Natural killer cell (primary cell): ENCODE results near the gene PLEKHG4B. TPM values are rescaled to one million over a fixed set of nuclear protein-coding genes. Genes with fewer than 3 reads are reported as not detected.
"Not testable (repeated sequence)": the region's sequence is repeated elsewhere in the genome, so short reads cannot be mapped to it uniquely, and the experiment has no call there.

Experiments used
- ATAC-seq, 3 donors: fragments of 150-1000 bp in 2 of 3; fragments of 200-7000 bp in 1 of 3; cut with Tn5 transposase; 1 replicate in 1 of 3; 2 replicates in 2 of 3; pipeline ENCODE4 v1.10.0; 2021; ENCODE audit warnings: mild to moderate bottlenecking in 2 of 3, moderate library complexity in 2 of 3
- DNase-seq, 2 donors: peaks; one replicate each; pipeline versions ENCODE4 v3.0.0 to v3.0.0-alpha.2; 2013 to 2021; ENCODE audit warnings: mixed read lengths in 1 of 2
- H3K27ac ChIP-seq: one replicate; pipeline ENCODE4 v1.5.1; 2013; ENCODE audit warnings: mild to moderate bottlenecking, low read length
- H3K27me3 ChIP-seq: one replicate; pipeline ENCODE4 v1.6.1; 2013; ENCODE audit warnings: low read length; ENCODE audit not compliant: control insufficient read depth, insufficient read depth
- H3K36me3 ChIP-seq: one replicate; pipeline ENCODE4 v1.6.1; 2013; ENCODE audit warnings: low read length; ENCODE audit not compliant: control insufficient read depth, insufficient read depth
- H3K4me1 ChIP-seq: one replicate; pipeline ENCODE4 v1.6.1; 2013; ENCODE audit warnings: low read length; ENCODE audit not compliant: control insufficient read depth, insufficient read depth
- H3K4me3 ChIP-seq: one replicate; pipeline ENCODE4 v1.5.1; 2013; ENCODE audit warnings: low read length
- H3K9me3 ChIP-seq: one replicate; pipeline ENCODE4 v1.6.1; 2013; ENCODE audit warnings: low read length; ENCODE audit not compliant: control insufficient read depth, insufficient read depth
- H3K27ac Mint-ChIP-seq, 2 donors: one replicate each; pipeline ENCODE4 v1.8.0; 2022; ENCODE audit warnings: mild to moderate bottlenecking in 2 of 2, mixed read lengths in 2 of 2, moderate library complexity in 1 of 2
- H3K27me3 Mint-ChIP-seq, 2 donors: one replicate each; pipeline ENCODE4 v1.8.0; 2022; ENCODE audit warnings: low read depth in 2 of 2, mixed read lengths in 2 of 2
- H3K36me3 Mint-ChIP-seq: one replicate; pipeline ENCODE4 v1.8.0; 2022; ENCODE audit warnings: mixed read lengths
- H3K4me1 Mint-ChIP-seq, 2 donors: one replicate each; pipeline ENCODE4 v1.8.0; 2022; ENCODE audit warnings: mixed read lengths in 2 of 2
- H3K4me3 Mint-ChIP-seq: one replicate; pipeline ENCODE4 v1.8.0; 2022; ENCODE audit warnings: mild to moderate bottlenecking, moderate library complexity, mixed read lengths
- H3K9me3 Mint-ChIP-seq, 2 donors: one replicate each; pipeline ENCODE4 v1.8.0; 2022; ENCODE audit warnings: mixed read lengths in 2 of 2
- CTCF ChIP-seq: fragments of 200-600 bp; IDR thresholded peaks from one replicate; pipeline ENCODE4 v1.8.0; 2022; ENCODE audit warnings: antibody characterized with exemption
- WGBS: methylation state at CpG from one replicate; pipeline ENCODE4 v1.1.7; 2013; ENCODE audit warnings: missing lambda C conversion rate; ENCODE audit not compliant: insufficient coverage; 5-methylcytosine and 5-hydroxymethylcytosine counted together
- intact Hi-C: fragments of 100-400 bp; cut with micrococcal nuclease; formaldehyde crosslinking; loops from one replicate; pipeline ENCODE4 v1.14.2; 2022
- total RNA-seq, 4 donors: library from RNA; stranded (reverse); fragments of 120-200 nt in 1 of 4; gene quantifications; one replicate each; pipeline versions ENCODE4 v1.2.3 to v1.2.4, GENCODE V29; 2013 to 2022

The PLEKHG4B gene
- total RNA-seq, 3 donors from 2014 or later (not counting 1 experiment from before 2014, with no cell fraction given) = 0.07 TPM; not detected in 2

- DNase-seq (peak; percentile 97 to 100), ATAC-seq (peak; percentile 77 to 90 (median 85))
- H3K4me1 ChIP-seq = peaks cover 13% of the 10 kb centered on the region
- intact Hi-C loops = loop anchor here (2.0 kb wide), 1 partner anchor 53 kb away; the partner anchor contains the start of gene PDCD6
- WGBS = 1% methylated on average over 73 of the region's 75 CpGs
- H3K4me3 ChIP-seq = peak within 1 kb of the TSS; percentile 98
- H3K27me3 ChIP-seq, H3K27me3 Mint-ChIP-seq, H3K9me3 ChIP-seq, H3K36me3 Mint-ChIP-seq, H3K36me3 ChIP-seq, H3K9me3 Mint-ChIP-seq: not testable (repeated sequence)
- Mint-ChIP-seq H3K27ac (peak within 1 kb of the TSS; percentile 95 to 96), H3K4me3 (peak within 1 kb of the TSS; percentile 95), H3K4me1 (peaks cover 51 to 56% of the 10 kb centered on the region in 2 donors)
- H3K27ac ChIP-seq = peak within 1 kb of the TSS; percentile 83
- peak; percentile 26 for TF ChIP-seq CTCF
Measured at GRCh38 chr5:217494-218456, 125.8 kb downstream of the PLEKHG4B start, which contains the start of the genes CCDC127 and SDHA. TSS of gene CCDC127 (minus strand) at chr5:218153. CDS start at chr5:216849, 1,304 bp downstream. TSS of gene SDHA (plus strand) at chr5:218320. CDS start at chr5:218356, 36 bp downstream.

- H3K27ac ChIP-seq = peak overlapping the region; percentile 83
- H3K36me3 ChIP-seq = peaks cover 5% of the 10 kb centered on the region
- peak; percentile 1 to 20 (median 17) for ATAC-seq
- no peaks in the 10 kb centered on the region for H3K9me3 ChIP-seq
- H3K4me3 ChIP-seq = peak overlapping the region; percentile 98
- H3K9me3 Mint-ChIP-seq = no peaks in the 10 kb centered on the region
- no peaks in the 10 kb centered on the region for H3K27me3 Mint-ChIP-seq
- H3K4me1 ChIP-seq = peaks cover 16% of the 10 kb centered on the region
- peak overlapping the region; percentile 95 for H3K4me3 Mint-ChIP-seq
- no peaks in the 10 kb centered on the region for H3K27me3 ChIP-seq
- H3K27ac Mint-ChIP-seq = peak overlapping the region; percentile 95 to 96
- under 1% methylated on average over 73 of the region's 73 CpGs for WGBS
- peaks cover 59% of the 10 kb centered on the region in 2 donors for H3K4me1 Mint-ChIP-seq
- H3K36me3 Mint-ChIP-seq = no peaks in the 10 kb centered on the region
- no peak for TF ChIP-seq CTCF
- peak; percentile 23 to 46 for DNase-seq
- intact Hi-C loops = loop anchor here (2.0 kb wide), 1 partner anchor 52 kb away; the partner anchor contains the start of gene PDCD6
Measured at GRCh38 chr5:218457-219291, 126.7 kb downstream of the PLEKHG4B start.

GRCh38 chr5:219460-219863 lies 127.5 kb downstream of the PLEKHG4B start:
- no peaks in the 10 kb centered on the region for H3K9me3 Mint-ChIP-seq
- H3K4me3 Mint-ChIP-seq = peak overlapping the region; percentile 95
- Histone ChIP-seq H3K4me1 (peaks cover 16% of the 10 kb centered on the region), H3K4me3 (peak overlapping the region; percentile 98), H3K27me3 (no peaks in the 10 kb centered on the region), H3K27ac (peak overlapping the region; percentile 83), H3K36me3 (peaks cover 2% of the 10 kb centered on the region), H3K9me3 (no peaks in the 10 kb centered on the region)
- H3K36me3 Mint-ChIP-seq = no peaks in the 10 kb centered on the region
- no peaks in the 10 kb centered on the region for H3K27me3 Mint-ChIP-seq
- ATAC-seq (peak in 2 of 3 donors; percentile 26 to 50), DNase-seq (peak; percentile 47 to 57)
- H3K4me1 Mint-ChIP-seq = peaks cover 52 to 57% of the 10 kb centered on the region in 2 donors
- no peak for TF ChIP-seq CTCF
- intact Hi-C loops = loop anchor here (2.0 kb wide), 1 partner anchor 51 kb away; the partner anchor contains the start of gene PDCD6
- WGBS = 1% methylated on average over 9 of the region's 9 CpGs
- H3K27ac Mint-ChIP-seq = peak overlapping the region; percentile 95 to 96
